Panc1 (cell line): ENCODE data around the gene EPGN. TPM values are rescaled to one million over a fixed set of nuclear protein-coding genes. Genes with fewer than 3 reads are reported as not detected.

Experiments used
- ATAC-seq: fragments of 200-7000 bp; cut with Tn5 transposase; 2 replicates; pipeline ENCODE4 v1.9.1; 2020; ENCODE audit warnings: mild to moderate bottlenecking, moderate library complexity
- Bru-seq: library from RNA; stranded (reverse); fragments of 400-500 nt; gene quantifications from one replicate; lab custom pipeline; 2021; lab: Mats Ljungman, UMichigan
- BruChase-seq, 2 experiments: library from RNA; stranded (reverse); fragments of 400-500 nt; gene quantifications; one replicate each; lab custom pipeline; 2021; lab: Mats Ljungman, UMichigan
- BruUV-seq: library from RNA; stranded (reverse); fragments of 400-500 nt; replicated peaks from 2 replicates; lab custom pipeline; 2021; lab: Mats Ljungman, UMichigan
- CTCF ChIA-PET: fragments of 300-600 bp; sonication (Branson Sonifier 250); formaldehyde crosslinking; loops from one replicate; lab custom pipeline; 2022; ENCODE audit warnings: antibody characterized with exemption; lab: Charles Lee
- POLR2A ChIA-PET: fragments of 300-600 bp; sonication (Branson Sonifier 250); formaldehyde crosslinking; loops from one replicate; lab custom pipeline; 2022; ENCODE audit warnings: antibody characterized with exemption; lab: Charles Lee
- DNase-seq: peaks from one replicate; pipeline ENCODE4 v3.0.0-alpha.2; 2010; ENCODE audit warnings: low read depth, low spot score
- H3K27ac ChIP-seq: 2 replicates; pipeline ENCODE4 v1.5.1; 2011; ENCODE audit warnings: mild to moderate bottlenecking, low read length, inconsistent platforms
- H3K27me3 ChIP-seq: fragments of 200-500 bp; sonication (Bioruptor generic); 2 replicates; pipeline ENCODE4 v1.6.0; 2014; ENCODE audit warnings: low read length, inconsistent platforms; ENCODE audit not compliant: control insufficient read depth, insufficient read depth
- H3K36me3 ChIP-seq: fragments of 200-500 bp; sonication (Bioruptor generic); 2 replicates; pipeline ENCODE4 v1.5.1; 2014; ENCODE audit warnings: inconsistent platforms, mild to moderate bottlenecking, low read length, moderate library complexity; ENCODE audit not compliant: control insufficient read depth, insufficient read depth
- H3K4me1 ChIP-seq: 2 replicates; pipeline ENCODE4 v1.5.1; 2011; ENCODE audit warnings: inconsistent platforms, mild to moderate bottlenecking, low read length, moderate library complexity; ENCODE audit not compliant: control insufficient read depth, insufficient read depth
- H3K4me3 ChIP-seq, 2 experiments: 2 replicates each; pipeline ENCODE4 v1.5.1; 2011 to 2012; ENCODE audit warnings: low read depth in 2 of 2, low read length in 2 of 2, mild to moderate bottlenecking in 2 of 2, inconsistent platforms in 1 of 2, moderate library complexity in 1 of 2
- H3K9me3 ChIP-seq: fragments of 200-500 bp; sonication (Bioruptor generic); 2 replicates; pipeline ENCODE4 v1.5.1; 2014; ENCODE audit warnings: low read depth, mild to moderate bottlenecking, inconsistent platforms, low read length, moderate library complexity; ENCODE audit not compliant: control insufficient read depth, insufficient read depth
- POLR2AphosphoS5 ChIP-seq: IDR thresholded peaks from 2 replicates; pipeline ENCODE4 v1.6.1; 2012; ENCODE audit warnings: mild to moderate bottlenecking, low read depth, low read length, moderate library complexity
- SIN3A ChIP-seq: IDR thresholded peaks from 2 replicates; pipeline ENCODE4 v1.6.1; 2012; ENCODE audit warnings: low read depth, mild to moderate bottlenecking, low read length, moderate library complexity, borderline replicate concordance; ENCODE audit not compliant: insufficient read depth
- TCF7L2 ChIP-seq: IDR thresholded peaks from 2 replicates; pipeline ENCODE4 v1.6.1; 2011; ENCODE audit warnings: mild to moderate bottlenecking, low read depth, low read length, inconsistent platforms
- in situ Hi-C: cut with HindIII; loops from 2 replicates; pipeline ENCODE4 v1.10.0; 2016; ENCODE audit warnings: low sequenced_read_pairs, low pct_unique_long_range_greater_than_20kb
- intact Hi-C: fragments of 100-400 bp; cut with micrococcal nuclease; formaldehyde crosslinking; loops from one replicate; pipeline ENCODE4 v1.10.0; 2022; ENCODE audit not compliant: unreplicated experiment
- long read RNA-seq: library from polyadenylated mRNA; unstranded; transcript quantifications from one replicate; pipeline ENCODE4 v2.0.0, GENCODE V29; 2021; ENCODE audit not compliant: unreplicated experiment
- polyA plus RNA-seq: library from polyadenylated mRNA; unstranded; fragments of >200 nt; gene quantifications from one replicate; pipeline ENCODE4 v1.2.1, GENCODE V29; 2012; ENCODE audit warnings: missing spikeins; ENCODE audit not compliant: insufficient read length
- total RNA-seq: library from RNA; stranded (reverse); gene quantifications from one replicate; pipeline ENCODE4 v1.2.1, GENCODE V29; 2021; ENCODE audit not compliant: unreplicated experiment
- TF ChIP-seq, protein P1 (sequence below), 2 experiments: IDR thresholded peaks; 2 replicates each; pipeline ENCODE4 v1.6.1; 2011 to 2012; ENCODE audit warnings: low read depth in 2 of 2, control low read depth in 1 of 2, low read length in 1 of 2, mild to moderate bottlenecking in 1 of 2, moderate library complexity in 1 of 2; ENCODE audit not compliant: insufficient read depth in 1 of 2
- TF ChIP-seq, protein P2 (sequence below): fragments of 450-650 bp; IDR thresholded peaks from 2 replicates; pipeline ENCODE4 v1.5.1; 2017; ENCODE audit warnings: mild to moderate bottlenecking

Gene EPGN, protein sequence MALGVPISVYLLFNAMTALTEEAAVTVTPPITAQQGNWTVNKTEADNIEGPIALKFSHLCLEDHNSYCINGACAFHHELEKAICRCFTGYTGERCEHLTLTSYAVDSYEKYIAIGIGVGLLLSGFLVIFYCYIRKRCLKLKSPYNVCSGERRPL
- total RNA-seq (not detected), Bru-seq, nascent RNA (percentile 24 among the genes with signal in this experiment), BruChase-seq, experiment 1, labeled RNA remaining after a 2-hour chase (percentile 29 among the genes with signal in this experiment), BruChase-seq, experiment 2, labeled RNA remaining after a 6-hour chase (percentile 18 among the genes with signal in this experiment)
- not detected for polyA plus RNA-seq
- long read RNA-seq = 0 reads

DNA sequence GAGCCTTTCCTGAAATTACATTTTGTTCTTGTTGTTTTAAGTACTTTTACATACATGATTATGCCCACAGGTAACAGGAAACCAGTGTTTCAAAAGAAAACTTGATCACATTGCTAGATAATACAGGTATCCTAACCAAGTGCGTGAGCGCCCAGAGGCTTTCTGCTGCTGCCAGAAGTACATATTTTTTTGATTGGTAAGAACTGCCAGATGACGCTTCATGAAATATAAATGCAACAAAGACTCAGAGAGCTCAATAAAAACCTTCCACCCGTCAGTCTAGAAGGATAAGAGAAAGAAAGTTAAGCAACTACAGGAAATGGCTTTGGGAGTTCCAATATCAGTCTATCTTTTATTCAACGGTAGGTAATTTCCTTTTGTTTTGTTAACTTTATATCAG is at the start of gene EPGN:
TSS of gene EPGN (plus strand) at position 256 of the 400 bp plus-strand sequence. CDS start at position 320, 64 bp downstream.
- no peak for TF ChIP-seq TCF7L2
- TF ChIP-seq POLR2AphosphoS5 = no peak
- no peak for TF ChIP-seq SIN3A
- TF ChIP-seq, protein P1, sequence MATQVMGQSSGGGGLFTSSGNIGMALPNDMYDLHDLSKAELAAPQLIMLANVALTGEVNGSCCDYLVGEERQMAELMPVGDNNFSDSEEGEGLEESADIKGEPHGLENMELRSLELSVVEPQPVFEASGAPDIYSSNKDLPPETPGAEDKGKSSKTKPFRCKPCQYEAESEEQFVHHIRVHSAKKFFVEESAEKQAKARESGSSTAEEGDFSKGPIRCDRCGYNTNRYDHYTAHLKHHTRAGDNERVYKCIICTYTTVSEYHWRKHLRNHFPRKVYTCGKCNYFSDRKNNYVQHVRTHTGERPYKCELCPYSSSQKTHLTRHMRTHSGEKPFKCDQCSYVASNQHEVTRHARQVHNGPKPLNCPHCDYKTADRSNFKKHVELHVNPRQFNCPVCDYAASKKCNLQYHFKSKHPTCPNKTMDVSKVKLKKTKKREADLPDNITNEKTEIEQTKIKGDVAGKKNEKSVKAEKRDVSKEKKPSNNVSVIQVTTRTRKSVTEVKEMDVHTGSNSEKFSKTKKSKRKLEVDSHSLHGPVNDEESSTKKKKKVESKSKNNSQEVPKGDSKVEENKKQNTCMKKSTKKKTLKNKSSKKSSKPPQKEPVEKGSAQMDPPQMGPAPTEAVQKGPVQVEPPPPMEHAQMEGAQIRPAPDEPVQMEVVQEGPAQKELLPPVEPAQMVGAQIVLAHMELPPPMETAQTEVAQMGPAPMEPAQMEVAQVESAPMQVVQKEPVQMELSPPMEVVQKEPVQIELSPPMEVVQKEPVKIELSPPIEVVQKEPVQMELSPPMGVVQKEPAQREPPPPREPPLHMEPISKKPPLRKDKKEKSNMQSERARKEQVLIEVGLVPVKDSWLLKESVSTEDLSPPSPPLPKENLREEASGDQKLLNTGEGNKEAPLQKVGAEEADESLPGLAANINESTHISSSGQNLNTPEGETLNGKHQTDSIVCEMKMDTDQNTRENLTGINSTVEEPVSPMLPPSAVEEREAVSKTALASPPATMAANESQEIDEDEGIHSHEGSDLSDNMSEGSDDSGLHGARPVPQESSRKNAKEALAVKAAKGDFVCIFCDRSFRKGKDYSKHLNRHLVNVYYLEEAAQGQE (IDR thresholded peaks at IDR 0.05; ENCODE audit: insufficient read depth in 1 of 2, low read depth in 2 of 2, low read length in 1 of 2) = no peak
- TF ChIP-seq, protein P2, sequence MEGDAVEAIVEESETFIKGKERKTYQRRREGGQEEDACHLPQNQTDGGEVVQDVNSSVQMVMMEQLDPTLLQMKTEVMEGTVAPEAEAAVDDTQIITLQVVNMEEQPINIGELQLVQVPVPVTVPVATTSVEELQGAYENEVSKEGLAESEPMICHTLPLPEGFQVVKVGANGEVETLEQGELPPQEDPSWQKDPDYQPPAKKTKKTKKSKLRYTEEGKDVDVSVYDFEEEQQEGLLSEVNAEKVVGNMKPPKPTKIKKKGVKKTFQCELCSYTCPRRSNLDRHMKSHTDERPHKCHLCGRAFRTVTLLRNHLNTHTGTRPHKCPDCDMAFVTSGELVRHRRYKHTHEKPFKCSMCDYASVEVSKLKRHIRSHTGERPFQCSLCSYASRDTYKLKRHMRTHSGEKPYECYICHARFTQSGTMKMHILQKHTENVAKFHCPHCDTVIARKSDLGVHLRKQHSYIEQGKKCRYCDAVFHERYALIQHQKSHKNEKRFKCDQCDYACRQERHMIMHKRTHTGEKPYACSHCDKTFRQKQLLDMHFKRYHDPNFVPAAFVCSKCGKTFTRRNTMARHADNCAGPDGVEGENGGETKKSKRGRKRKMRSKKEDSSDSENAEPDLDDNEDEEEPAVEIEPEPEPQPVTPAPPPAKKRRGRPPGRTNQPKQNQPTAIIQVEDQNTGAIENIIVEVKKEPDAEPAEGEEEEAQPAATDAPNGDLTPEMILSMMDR = no peak
- Histone ChIP-seq H3K27me3 (no peaks in the 10 kb centered on the region), H3K27ac (no peak within 1 kb of the TSS), H3K36me3 (no peaks in the 10 kb centered on the region), H3K4me1 (no peaks in the 10 kb centered on the region), H3K9me3 (no peaks in the 10 kb centered on the region), H3K4me3 (no peak within 1 kb of the TSS)
- ATAC-seq = no peak
- DNase-seq = no peak
- in situ Hi-C loops = no loop called here
- ChIA-PET POLR2A (interaction anchor here (0.6 kb wide), 1 partner anchor 39 kb away, joined by 3 read pairs; no protein-coding TSS in a partner anchor), CTCF (no interaction called here)
- intact Hi-C loops = no loop called here
- no TSS peak for BruUV-seq

DNA sequence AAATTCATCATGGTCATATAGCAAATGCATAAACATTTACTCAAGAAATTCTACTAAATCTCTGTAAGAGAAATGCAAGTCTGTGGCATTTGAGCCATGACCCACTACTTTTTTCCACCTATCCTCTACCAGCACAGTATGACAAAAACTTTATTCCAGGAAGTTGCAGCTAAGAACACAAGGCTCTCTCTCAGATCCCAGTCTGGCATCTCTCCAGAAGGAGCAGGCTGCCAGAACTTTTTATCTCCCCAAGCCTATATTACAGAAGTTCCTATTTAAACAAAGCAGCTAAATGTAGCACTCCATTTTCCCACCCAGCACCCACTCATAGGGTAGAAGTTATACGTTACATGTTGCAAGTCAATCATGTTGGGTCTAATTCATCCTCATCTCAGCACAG is 49.3 kb upstream of the EPGN start:
- Histone ChIP-seq H3K27me3 (no peaks in the 10 kb centered on the region), H3K36me3 (no peaks in the 10 kb centered on the region), H3K27ac (no peak overlapping the region), H3K4me3 (no peak overlapping the region), H3K9me3 (no peaks in the 10 kb centered on the region), H3K4me1 (no peaks in the 10 kb centered on the region)
- ATAC-seq (no peak), DNase-seq (no peak)
- no TSS peak for BruUV-seq
- intact Hi-C loops (no loop called here), in situ Hi-C loops (no loop called here)
- ChIA-PET POLR2A (no interaction called here), CTCF (no interaction called here)
- no peak for TF ChIP-seq POLR2AphosphoS5
- no peak for TF ChIP-seq SIN3A
- TF ChIP-seq, protein P2 = no peak
- TF ChIP-seq, protein P1 (IDR thresholded peaks at IDR 0.05; ENCODE audit: insufficient read depth in 1 of 2, low read depth in 2 of 2, low read length in 1 of 2) = no peak
- no peak for TF ChIP-seq TCF7L2
